ENCODE data around the gene AP1G2.

The AP1G2 gene

DNA sequence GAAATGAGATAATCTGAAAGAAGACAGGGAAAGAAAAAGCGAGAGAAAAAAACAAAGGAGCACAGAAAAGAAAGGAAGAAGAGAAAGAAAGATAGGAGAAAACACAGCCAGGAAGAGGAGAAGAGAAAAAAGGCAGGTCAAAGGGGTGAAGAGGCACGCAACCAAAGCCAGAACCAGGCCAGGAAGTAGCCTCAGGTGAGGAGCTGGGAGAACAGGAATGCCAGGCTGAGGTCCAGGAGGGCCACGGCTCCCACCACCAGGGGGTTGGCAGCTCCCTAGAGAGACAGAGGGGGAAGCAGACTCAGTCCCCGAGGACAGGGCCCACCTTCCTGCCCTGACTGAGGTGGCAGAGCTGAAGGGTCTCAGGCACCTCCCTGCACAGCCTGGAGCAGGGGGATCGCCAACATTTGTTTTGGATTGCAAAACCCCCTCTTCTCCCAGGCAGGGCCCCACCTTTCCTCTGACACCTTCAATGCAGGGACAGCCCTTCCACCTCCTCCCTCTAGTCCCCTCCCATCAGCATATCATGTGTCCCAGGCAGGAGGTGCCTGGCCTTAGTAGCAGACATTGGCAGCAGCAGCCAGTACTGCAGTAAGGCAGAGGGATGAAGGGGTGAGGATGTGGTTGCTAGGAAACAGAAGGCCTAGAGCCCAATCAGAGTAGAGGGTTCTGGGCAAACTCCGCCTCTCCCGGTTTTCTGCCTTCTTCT is 2.0 kb upstream of the AP1G2 start:
- no peak for DNase-seq

DNA sequence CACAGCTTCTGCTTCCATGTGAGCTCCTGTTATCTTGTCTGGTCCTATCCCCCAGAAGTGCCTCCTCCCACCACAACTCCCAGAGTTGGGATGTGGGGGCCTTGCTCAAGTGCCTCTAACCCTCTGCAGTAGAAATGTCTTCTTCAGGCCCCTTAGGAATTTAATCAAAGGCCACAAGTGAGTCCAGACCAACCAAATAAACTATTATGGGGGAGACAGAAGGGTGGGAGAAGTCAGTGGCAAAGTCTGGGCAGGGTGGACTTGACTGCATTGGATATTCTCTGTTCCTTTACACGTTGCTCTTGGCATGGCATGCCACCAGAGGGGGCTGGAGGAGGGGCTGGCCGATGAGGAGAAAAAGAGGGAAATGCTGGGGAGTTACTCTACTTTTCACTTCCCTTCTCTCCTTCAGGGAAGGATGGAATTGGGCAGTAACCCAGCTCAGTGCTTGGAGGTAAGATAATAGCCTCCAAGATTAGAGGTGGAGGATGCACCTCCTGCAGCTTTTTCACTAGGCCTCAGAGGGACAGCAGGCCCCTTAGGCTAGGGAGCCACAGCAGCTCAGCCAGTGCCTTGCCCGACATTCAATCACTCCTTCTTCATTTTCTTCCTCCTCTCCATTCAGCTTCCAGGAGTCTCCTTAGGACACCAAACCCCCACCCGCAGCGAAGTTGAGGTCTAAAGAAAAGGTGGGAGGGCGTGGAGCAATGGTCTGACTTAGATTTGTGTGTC is 1.2 kb upstream of the AP1G2 start:
- DNase-seq: no peak

DNA sequence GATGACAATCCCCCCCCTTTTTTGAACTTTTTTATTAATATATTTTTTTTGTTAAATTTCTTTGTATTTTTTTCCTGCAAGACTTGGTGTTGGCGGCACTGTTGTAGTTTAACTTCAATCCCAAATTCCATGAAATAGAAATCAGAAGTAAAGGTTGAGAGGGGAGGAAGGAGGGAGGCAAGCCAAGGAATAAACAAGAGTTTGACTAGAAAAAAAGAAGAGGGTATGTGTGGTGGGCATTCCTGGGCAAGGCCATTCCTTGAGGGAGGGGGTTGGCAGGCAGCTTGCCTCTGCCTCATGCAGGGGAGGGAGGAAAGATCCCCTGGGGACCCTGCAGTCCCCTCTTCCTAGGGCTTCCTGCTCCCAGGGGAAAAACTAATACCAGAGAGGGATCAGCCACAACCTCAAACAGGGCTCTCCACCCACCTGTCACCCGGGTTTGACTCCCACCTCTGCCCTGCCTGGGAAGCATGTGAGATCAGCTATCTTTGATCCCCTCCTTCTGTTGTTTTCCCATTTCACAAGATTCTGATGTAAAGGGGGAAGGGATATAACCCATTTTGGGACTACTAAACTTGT is 519 bp upstream of the AP1G2 start:
- DNase-seq: no peak

DNA sequence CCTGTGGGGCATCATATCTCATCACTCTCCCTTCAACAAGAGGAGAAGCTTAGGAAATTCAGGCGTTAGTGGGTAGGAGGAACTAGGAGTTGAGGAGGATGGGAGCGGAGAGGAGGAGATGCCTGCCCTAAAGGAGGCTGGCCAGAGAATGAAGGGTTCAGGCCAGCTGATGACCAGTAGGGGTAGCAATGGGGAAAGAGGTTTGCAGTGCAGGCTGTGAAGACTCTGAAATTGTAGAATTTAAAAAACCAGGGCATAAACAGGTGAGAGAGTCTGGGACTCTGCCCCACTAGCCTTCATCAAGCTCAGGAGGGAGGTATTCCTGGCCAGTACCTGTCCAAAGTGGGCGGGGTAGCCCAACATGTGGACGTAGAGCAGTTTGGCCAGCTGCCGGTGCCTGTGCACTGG is 809 bp downstream of the AP1G2 start:
- no peak for DNase-seq

DNA sequence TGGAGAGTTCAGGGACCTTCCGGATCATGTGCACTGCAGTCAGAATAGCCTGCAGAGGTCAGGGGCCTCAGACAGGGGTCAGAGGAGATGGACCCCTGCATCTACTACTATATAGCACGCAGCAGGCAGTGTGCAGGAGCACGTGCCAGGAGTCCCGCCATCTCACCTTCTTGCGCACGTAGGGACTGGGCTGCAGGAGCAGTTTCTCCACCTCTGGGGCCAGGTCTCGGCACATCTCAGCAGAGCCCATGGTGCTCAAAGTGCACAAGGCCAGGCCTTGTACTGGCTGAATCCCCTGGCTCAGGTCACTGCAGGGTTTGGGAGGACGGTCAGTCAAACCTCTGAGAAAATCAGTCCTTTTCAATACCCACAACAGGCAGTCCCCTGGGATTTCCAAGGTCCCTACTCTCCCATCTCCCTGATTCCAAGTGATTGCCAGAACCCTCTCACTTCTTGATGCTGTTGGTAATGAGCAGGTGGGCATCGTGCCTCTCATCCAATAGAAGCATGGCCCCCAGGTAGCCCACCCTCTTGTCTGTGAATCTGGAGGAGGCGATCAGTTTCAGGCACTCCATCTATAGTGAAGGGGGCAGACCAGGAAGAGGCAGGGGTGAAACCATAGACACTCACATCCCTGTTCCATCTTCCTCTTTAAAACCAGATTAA is 1.3 kb downstream of the AP1G2 start:
- DNase-seq: no peak

DNA sequence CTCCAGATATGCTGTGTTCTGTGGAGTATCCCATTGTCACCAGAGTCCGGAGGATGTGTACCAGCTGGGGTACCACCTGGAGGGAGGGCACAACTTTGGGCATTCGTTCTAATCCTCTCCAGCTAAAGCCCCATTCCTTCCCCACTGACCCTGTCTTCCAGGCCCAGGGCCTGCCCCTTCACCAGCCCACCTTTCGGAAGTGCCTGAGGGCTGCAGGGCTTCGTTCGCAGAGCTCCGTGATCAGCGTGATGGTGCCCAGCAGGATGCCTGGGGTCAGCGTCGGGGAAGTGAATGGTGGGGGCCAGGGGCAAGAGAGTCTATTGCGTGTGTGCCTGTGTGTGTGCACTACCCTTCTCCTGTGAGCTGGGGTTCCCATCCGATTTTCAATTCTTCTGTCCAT is 2.0 kb downstream of the AP1G2 start:
- no peak for DNase-seq

DNA sequence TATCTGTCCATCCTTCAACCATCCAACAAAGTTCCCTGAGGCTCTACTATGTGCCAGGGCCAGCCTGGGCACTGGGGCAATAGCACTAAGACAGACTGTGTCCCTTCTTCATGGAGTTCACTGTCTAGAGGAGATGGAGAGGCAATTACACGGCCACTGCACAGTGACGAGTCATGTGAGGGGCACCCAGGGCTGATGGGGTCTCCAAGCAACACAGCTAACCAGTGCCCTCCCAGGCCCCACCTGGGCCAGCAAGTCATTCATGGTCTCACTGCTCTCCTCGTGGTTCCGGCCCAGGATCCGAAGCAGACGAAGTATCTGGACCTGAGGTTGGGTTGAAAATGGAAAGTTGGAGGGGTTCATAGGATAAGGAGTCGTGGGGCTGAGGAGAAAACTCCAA is 2.7 kb downstream of the AP1G2 start:
- no peak for DNase-seq

DNA sequence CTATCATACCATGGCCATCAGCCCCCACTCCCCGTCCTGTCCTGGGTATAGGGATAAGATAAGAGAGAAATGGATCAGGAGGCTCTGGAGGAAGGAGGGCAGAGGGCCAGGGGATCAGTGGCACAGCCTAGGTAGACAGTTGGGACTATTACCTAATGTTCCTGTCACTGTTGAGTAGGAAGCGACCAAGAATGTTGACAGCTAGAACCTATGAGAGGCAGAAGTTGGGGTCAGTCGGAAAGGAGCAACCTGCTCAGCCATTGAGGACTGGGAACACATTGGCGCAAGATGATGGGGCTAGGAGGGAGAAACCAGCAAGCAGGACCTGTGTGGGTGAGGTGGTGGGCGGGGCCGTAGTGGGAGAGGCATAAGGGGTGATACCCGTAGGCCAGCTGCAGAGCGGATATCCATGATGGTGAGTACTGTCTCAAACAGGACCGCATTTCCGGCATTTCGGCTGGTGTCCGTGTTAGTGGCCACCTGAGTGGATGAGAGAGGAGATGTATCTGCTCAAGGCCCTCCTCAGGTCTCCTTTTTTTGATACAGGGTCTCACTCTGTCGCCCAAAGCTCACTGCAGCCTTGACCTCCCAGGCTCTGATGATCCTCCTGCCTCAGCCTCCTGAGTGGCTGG is 3.3 kb downstream of the AP1G2 start:
- no peak for DNase-seq

DNA sequence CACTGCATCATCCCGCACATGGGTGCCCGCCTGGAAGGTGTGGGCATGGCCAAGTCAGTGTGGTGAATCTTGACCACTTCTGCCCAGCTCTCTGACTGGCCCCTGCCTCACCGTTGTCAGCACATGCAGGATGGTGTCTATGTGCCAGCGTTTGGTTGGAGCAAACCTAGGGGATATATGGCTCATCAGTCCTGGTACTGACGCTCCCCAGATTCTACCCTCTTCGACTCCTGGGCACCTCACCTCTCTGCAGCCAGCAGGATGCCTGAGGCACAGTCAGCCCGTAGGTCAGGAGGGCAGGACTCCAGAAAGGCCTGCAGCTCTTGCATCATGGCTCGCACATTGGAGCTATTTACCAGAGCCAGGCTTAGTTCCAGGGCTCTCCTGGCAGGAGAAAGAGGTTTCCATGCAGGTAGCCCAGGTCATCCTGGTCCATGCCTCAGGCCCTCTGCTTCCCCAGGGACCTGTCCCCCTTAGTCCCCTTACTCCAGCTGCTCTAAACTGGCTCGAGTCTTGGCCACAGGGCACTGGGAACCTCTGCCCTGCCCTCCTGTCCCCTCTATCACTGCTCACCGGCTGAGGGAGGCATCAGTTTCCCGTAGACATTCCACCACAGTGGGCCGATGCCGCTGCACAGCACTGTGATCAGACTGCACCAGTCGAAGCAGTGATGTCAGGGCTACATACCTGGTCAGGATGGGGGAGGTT is 4.0 kb downstream of the AP1G2 start:
- DNase-seq: no peak

DNA sequence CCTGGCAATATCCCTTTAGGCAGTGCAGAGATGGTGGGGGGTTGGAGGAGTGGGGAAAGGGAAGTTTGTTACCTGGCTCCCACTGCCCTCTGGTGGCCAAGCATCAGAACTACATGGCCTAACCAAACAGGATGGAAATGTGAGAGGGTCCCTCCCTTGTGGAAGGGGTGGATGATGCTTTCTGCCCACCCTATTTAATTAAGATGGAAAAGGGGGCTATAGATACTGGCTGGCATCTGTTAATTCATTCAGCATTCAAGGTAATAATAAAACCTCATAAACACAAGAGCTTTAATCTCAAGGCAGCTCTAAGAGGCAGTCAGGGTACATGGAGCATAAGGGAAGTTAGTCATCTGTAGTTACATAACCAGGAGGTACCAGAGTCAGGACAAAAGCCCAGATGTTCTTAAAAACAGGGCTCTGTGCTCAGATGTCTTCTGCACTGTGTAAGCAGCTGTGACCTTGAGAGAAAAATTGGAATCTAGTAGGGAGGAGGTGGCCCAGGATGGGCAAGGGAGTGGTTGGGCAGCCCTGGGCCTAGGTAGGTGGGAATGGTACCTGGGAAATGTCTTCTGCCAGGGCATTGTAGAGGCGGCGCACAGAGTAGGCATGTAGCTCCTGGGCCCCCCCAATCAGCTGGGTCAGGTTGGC is 4.6 kb downstream of the AP1G2 start:
- DNase-seq: peak; percentile 56

DNA sequence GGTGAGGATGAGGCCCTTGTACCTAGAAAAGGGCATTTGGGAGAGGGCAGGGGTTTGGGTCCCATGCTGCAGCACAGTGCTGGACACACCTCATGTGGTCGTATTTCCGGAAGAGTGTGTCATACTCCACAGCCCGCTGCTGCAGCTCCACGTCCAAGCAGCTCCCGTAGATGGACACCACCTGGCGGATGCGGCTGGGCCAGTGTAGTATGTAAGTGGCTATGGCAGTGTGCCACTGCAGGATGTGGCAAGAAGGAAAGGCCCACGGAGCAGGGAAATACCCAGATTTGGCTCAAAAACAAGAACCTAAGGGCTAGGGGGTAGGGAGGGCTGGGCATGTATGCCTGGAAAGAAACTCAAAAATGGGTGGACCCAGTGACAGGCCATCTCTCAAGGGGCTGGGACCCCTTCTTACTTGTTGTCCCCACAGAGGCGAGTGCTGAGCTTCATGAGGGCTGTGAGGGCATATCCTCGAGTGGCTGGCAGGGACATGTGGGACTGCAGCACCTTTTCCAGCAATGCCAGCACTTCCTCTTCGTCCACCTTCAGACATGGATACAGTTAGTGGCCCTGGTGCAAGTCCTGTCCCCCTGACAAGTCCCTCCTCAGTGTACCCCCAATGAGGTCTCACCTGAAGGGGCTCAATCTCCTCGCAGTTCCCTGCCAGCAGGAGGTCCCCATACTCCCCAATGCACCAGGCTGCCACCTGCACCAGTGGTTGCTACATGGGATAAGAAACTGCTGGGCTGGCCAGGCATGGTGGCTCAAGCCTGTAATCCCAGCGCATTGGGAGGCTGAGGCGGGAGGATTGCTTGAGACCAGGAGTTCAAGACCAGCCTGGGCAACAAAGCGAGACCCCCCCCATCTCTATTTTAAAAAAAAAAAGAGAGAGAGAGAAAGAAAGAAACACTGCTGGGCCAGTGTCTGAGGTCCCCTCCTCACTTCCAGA is 5.4 kb downstream of the AP1G2 start:
- DNase-seq: no peak

DNA sequence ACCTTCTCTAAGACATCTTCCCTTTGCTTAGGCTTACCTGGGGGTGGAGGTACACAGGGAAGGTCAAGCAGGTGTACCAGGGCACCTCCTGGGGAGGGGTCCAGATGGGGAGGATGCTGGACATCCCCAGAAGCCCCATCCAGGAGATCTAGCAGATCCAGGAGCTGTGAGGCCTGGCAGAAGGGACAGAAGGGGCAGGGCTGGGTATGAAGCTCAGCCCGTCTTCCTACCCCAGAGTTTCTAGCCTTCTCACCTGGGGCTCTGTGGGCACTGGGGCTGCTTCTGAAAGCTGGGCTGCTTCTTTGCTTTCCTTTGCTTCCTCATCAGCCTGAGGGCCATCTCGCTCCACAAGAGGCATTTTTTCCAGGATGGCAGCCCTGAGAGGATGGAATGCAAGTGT is 6.3 kb downstream of the AP1G2 start:
- DNase-seq: no peak

DNA sequence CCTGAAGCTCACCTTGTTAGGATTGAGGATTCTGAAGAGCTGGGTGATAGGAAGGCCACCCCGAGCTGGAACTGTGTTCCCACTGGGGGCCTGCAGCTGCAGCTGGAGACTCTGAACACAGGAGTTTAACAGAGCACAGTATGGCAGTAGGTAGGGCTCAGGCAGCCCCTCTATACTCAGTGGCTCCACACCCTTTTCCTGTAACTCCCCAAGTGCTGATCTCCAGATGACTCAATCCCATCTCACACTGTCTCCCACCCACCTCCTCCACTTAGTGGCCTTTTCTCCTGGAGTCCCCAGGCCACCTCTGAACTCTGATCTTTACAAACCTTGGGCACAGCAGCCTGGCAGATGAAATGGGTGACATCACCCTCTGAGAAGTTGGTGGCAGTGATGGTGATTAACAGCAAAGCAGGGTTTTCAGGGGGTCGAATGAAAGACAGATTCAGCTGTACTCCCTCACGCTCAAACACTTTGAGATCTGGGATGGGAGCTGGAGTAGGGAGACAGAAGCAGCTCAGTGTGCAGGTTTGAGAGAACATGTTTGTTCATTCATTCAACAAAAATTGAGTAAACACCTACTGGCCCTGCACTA is 7.6 kb downstream of the AP1G2 start:
- DNase-seq: no peak

DNA sequence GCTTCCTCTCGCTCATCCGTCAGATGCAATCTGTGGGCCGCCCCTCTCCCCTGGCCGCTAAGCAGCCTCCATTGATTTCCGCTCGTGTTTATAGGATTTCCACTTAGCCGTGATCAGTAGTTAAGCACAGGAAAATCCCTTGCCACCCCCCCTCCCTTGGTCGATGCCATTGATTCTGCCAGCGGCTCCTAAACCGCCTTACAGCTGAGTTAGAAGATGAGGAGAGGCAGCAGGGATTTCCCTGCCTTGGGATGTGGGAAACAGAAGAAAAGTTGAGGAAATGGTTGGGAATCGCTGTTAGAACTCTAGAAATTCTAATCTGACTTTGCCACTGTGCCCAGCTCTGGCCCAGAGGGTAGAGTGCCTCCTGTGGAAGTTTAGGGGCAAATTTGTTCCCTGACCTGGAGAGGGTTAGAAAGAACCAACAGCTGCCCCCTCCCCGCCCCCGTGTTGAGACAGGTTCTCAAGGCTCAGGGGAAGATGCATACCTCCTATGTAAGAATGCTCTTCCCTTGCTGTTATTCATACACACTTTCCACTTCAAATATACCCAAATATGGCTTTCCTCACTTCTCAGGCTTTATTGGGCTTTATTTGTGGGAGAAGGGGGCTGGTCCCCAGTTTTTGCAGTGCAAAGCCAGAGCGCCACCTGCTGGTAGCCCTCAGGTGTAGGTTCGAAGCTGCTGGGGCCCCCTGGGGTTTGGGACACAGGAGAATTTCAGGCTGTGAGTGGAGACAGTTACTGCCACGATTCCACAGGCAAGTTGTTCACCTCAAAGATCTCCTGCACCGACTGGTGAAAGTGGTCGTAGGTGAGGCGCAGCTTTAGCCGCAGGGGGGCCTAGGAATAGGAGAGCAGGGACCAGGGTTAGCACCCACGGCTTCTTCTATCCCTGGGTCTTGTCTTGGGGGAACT is 8.3 kb downstream of the AP1G2 start:
- DNase-seq: no peak

DNA sequence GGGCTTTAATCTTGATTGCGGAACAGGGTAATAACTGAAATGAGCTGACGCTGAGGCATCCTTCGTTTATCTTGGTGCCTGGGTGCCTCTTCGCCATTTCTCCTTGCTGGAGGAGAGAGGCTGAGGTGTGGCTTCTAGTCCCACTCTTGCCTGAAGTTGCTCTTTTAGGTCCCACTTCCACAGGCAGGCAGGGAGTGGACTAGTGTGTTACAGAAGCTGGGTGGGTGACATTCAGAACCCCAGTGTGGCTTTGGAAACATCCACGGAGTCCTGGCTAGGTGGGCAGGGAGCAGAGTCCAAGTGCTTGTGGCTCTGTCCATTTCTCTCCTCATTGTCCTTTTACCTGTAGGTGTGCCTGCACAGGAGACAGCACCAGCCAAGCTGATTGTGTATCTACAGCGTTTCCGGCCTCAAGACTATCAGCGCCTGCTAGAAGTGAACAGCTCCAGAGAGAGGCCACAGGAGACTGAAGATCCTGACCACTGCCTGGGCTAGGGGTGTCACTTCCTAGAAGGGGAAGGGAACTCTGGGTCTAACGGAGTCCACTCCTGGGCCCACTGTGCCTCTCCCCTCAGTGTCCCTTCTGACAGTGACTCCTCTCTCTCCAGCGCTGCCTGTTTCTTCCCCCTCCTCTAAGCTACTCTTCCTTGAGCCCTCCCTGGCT is 9.1 kb downstream of the AP1G2 start:
- no peak for DNase-seq

DNA sequence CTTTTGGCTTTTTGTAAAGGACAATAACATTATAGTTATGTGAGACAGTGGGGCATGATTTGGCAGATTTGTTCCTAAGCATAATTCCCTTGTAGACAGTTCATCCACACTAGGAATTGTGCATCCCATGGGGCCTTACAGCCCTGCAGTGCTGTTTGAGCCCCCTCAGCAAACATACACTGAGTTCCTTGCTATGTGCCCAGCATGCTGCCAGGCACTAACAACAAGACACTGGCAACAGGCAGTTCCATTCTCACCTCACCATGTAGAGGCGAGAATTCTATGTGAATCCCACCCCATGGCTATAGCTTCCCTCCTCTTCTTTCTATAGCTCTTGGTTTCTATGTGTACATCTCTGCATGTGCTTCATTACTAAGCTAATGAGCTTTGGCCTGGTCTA is 9.6 kb downstream of the AP1G2 start:
- DNase-seq: no peak

DNA sequence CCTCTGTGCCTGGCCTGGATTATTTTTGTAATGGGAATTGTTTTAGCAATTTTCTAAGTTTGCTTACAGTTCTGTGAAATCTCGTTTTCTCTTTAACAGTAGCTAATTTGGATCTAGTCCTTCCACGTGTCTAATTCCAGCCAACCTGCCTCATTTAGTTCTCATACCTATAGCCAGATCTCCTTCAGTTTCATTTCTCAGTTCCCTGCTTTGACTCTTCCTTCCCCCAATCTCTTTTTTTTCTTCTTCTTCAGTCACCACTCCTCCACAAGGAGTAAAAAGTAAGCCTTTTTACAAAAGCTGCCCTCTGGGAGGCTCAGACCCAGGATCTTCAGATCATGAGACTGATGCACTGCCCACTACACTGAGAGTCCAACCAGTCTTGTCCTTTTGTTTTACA is 10.1 kb downstream of the AP1G2 start:
- no peak for DNase-seq

DNA sequence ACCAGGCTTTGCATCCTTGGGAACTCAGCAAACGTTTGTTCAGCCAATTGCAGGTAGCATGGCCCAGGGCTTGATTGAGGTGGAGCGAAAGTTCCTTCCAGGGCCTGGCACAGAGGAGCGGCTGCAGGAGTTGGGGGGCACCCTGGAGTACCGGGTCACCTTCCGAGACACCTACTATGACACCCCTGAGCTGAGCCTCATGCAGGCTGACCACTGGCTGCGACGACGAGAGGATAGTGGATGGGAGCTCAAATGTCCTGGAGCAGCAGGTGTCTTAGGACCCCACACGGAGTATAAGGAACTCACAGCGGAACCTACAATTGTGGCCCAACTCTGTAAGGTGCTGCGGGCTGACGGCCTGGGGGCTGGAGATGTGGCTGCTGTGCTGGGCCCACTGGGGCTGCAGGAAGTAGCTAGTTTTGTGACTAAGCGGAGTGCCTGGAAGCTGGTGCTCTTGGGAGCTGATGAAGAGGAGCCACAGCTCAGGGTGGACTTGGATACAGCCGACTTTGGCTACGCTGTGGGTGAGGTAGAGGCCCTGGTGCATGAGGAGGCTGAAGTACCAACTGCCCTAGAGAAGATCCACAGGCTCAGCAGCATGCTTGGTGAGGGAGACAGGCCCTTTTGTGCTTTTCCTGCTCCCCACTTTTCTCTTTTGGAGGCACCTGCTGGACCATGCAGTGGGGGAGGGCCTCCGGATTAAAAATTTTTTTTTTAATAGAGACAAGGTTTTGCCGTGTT is 10.7 kb downstream of the AP1G2 start:
- DNase-seq: no peak
